Neuronal stem cell (in vitro differentiated cells): ENCODE data around the gene EPHA7.

Experiments
- DNase-seq: peaks from one replicate; pipeline ENCODE4 v3.0.0-alpha.2; 2013; ENCODE audit warnings: low spot score
- H2AFZ ChIP-seq: one replicate; pipeline ENCODE4 v1.6.1; 2013; ENCODE audit warnings: mild to moderate bottlenecking, low read length, inconsistent platforms
- H2AK5ac ChIP-seq: 2 replicates; pipeline ENCODE4 v1.6.1; 2013; ENCODE audit warnings: low read depth, mild to moderate bottlenecking, inconsistent platforms, low read length, moderate library complexity, mixed read lengths
- H2BK120ac ChIP-seq: 2 replicates; pipeline ENCODE4 v1.6.1; 2013; ENCODE audit warnings: low read depth, mild to moderate bottlenecking, inconsistent platforms, low read length, moderate library complexity, mixed read lengths
- H2BK12ac ChIP-seq: one replicate; pipeline ENCODE4 v1.6.1; 2013; ENCODE audit warnings: low read length, inconsistent platforms
- H2BK15ac ChIP-seq: 2 replicates; pipeline ENCODE4 v1.6.1; 2013; ENCODE audit warnings: mild to moderate bottlenecking, low read length, inconsistent platforms, mixed read lengths
- H2BK5ac ChIP-seq: one replicate; pipeline ENCODE4 v1.6.1; 2013; ENCODE audit warnings: inconsistent platforms, mild to moderate bottlenecking, low read length, moderate library complexity
- H3K14ac ChIP-seq: one replicate; pipeline ENCODE4 v1.6.1; 2013; ENCODE audit warnings: low read length, inconsistent platforms
- H3K18ac ChIP-seq: 2 replicates; pipeline ENCODE4 v1.6.1; 2013; ENCODE audit warnings: low read length, inconsistent platforms
- H3K23ac ChIP-seq: 2 replicates; pipeline ENCODE4 v1.6.1; 2013; ENCODE audit warnings: low read depth, mild to moderate bottlenecking, mixed read lengths, low read length, inconsistent platforms; ENCODE audit not compliant: poor library complexity
- H3K27ac ChIP-seq: replicated peaks from 3 replicates; pipeline ENCODE4 v1.5.1; 2013; ENCODE audit warnings: low read length, inconsistent platforms
- H3K27me3 ChIP-seq, 3 experiments: 2 replicates each; pipeline ENCODE4 v1.6.1; 2013; ENCODE audit warnings: low read length in 3 of 3, mild to moderate bottlenecking in 2 of 3, inconsistent platforms in 1 of 3, low read depth in 1 of 3, mixed read lengths in 1 of 3, moderate library complexity in 1 of 3; ENCODE audit not compliant: control insufficient read depth in 3 of 3, insufficient read depth in 3 of 3
- H3K36me3 ChIP-seq, 2 donors: replicated peaks in 1 of 2; 2 replicates each; pipeline ENCODE4 v1.6.1; 2013; ENCODE audit warnings: low read length in 2 of 2; ENCODE audit not compliant: control insufficient read depth in 2 of 2, insufficient read depth in 2 of 2
- H3K4ac ChIP-seq: 2 replicates; pipeline ENCODE4 v1.6.1; 2013; ENCODE audit warnings: inconsistent platforms, mild to moderate bottlenecking, low read length, moderate library complexity
- H3K4me1 ChIP-seq, 2 donors: 1 replicate in 1 of 2; 2 replicates in 1 of 2; pipeline ENCODE4 v1.6.1; 2013; ENCODE audit warnings: low read length in 2 of 2, low read depth in 1 of 2; ENCODE audit not compliant: control insufficient read depth in 2 of 2, insufficient read depth in 1 of 2
- H3K4me2 ChIP-seq: one replicate; pipeline ENCODE4 v1.6.1; 2013; ENCODE audit warnings: mild to moderate bottlenecking, low read length, inconsistent platforms; ENCODE audit not compliant: insufficient read depth, poor library complexity, severe bottlenecking
- H3K4me3 ChIP-seq, 2 donors: 2 replicates each; pipeline ENCODE4 v1.5.1; 2013; ENCODE audit warnings: low read length in 2 of 2, mild to moderate bottlenecking in 2 of 2, inconsistent platforms in 1 of 2, moderate library complexity in 1 of 2
- H3K79me1 ChIP-seq: one replicate; pipeline ENCODE4 v1.6.1; 2013; ENCODE audit warnings: low read depth, mild to moderate bottlenecking, inconsistent platforms, low read length, moderate library complexity
- H3K9ac ChIP-seq: one replicate; pipeline ENCODE4 v1.6.1; 2013; ENCODE audit warnings: mild to moderate bottlenecking, low read depth, low read length, inconsistent platforms; ENCODE audit not compliant: poor library complexity
- H3K9me3 ChIP-seq, 2 donors: replicated peaks in 1 of 2; 2 replicates each; pipeline versions ENCODE3 to v1.6.1; 2013; ENCODE audit warnings: low read length in 2 of 2, mild to moderate bottlenecking in 2 of 2, inconsistent platforms in 1 of 2, low read depth in 1 of 2, mixed read lengths in 1 of 2, moderate library complexity in 1 of 2; ENCODE audit not compliant: control insufficient read depth in 2 of 2, insufficient read depth in 1 of 2
- H4K8ac ChIP-seq: one replicate; pipeline ENCODE4 v1.6.1; 2013; ENCODE audit warnings: low read depth, mild to moderate bottlenecking, inconsistent platforms, low read length, moderate library complexity
- H4K91ac ChIP-seq: one replicate; pipeline ENCODE4 v1.6.1; 2013; ENCODE audit warnings: low read length, low read depth, mild to moderate bottlenecking, inconsistent platforms; ENCODE audit not compliant: poor library complexity
- WGBS, 2 donors: extraction: QIAGEN DNeasy Blood & Tissue Kit; methylation state at CpG; one replicate each; pipeline ENCODE4 v1.1.7; 2013; ENCODE audit warnings: missing lambda C conversion rate in 2 of 2, mixed read lengths in 1 of 2; ENCODE audit not compliant: insufficient read length in 2 of 2, insufficient replicate concordance in 1 of 2; ENCODE audit errors: extremely low coverage in 2 of 2; 5-methylcytosine and 5-hydroxymethylcytosine counted together

EPHA7 gene

DNA sequence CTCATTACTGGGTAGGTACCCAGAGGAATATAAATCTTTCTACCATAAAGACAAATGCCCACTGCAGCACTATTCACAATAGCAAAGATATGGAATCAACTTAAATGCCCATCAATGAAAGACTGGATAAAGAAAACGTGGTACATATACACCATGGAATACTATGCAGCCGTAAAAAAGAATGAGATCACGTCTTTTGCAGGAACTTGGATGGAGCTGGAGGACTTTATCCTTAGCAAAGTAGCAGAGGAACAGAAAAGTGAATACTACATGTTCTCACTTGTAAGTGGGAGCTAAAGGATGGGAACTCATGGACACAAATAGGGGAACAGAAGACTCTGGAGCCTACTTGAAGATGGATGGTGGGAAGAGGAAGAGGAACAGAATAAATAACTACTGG is 119.7 kb downstream of the EPHA7 start:
- H2BK120ac ChIP-seq: no peak overlapping the region
- H2BK12ac ChIP-seq: no peak overlapping the region
- no peak overlapping the region for H3K18ac ChIP-seq
- no peak overlapping the region for H3K14ac ChIP-seq
- H3K4me1 ChIP-seq: no peaks in the 10 kb centered on the region
- no peak overlapping the region for H3K4me2 ChIP-seq
- no peaks in the 10 kb centered on the region for H3K27me3 ChIP-seq
- H3K36me3 ChIP-seq: no peaks in the 10 kb centered on the region
- no peak overlapping the region for H3K27ac ChIP-seq
- no peak overlapping the region for H3K9ac ChIP-seq
- H2AK5ac ChIP-seq: no peak overlapping the region
- no peak overlapping the region for H4K8ac ChIP-seq
- no peak overlapping the region for H4K91ac ChIP-seq
- H2BK5ac ChIP-seq: no peak overlapping the region
- no CpG with 5 or more reads among the region's 3 CpGs for WGBS, 2 donors
- H2AFZ ChIP-seq: no peak overlapping the region
- no peak overlapping the region for H3K4me3 ChIP-seq
- H2BK15ac ChIP-seq: no peak overlapping the region
- no peaks in the 10 kb centered on the region for H3K9me3 ChIP-seq
- H3K4ac ChIP-seq: no peak overlapping the region
- no peaks in the 10 kb centered on the region for H3K79me1 ChIP-seq
- DNase-seq: no peak
- no peak overlapping the region for H3K23ac ChIP-seq

DNA sequence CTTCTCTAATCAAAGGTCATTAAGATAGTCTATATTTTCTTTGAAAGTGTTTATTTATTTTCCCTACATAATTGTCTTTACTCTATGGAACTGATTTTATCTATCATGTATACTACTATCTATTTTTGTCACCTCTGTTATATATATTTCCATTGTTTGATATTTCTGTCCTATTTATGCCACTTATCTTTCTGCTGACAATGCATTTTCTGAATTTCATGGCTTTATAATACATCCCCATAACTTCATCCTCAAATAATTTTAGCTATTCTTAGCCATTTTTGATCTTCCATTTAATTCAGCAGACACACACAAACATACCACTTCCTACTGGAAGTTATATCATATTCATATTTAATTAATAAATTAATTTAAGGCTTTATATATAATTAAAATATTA is 123.7 kb downstream of the EPHA7 start:
- Histone ChIP-seq H3K4me3 (no peak overlapping the region), H4K91ac (no peak overlapping the region), H3K4me2 (no peak overlapping the region), H3K4me1 (no peaks in the 10 kb centered on the region), H3K4ac (no peak overlapping the region), H3K23ac (no peak overlapping the region), H3K36me3 (no peaks in the 10 kb centered on the region), H2AFZ (no peak overlapping the region), H3K27ac (no peak overlapping the region), H3K79me1 (no peaks in the 10 kb centered on the region), H2BK120ac (no peak overlapping the region), H3K9ac (no peak overlapping the region), H2BK12ac (no peak overlapping the region), H3K9me3 (no peaks in the 10 kb centered on the region), H2BK15ac (no peak overlapping the region), H2AK5ac (no peak overlapping the region), H3K27me3 (no peaks in the 10 kb centered on the region), H3K14ac (no peak overlapping the region), H3K18ac (no peak overlapping the region), H4K8ac (no peak overlapping the region), H2BK5ac (no peak overlapping the region)
- DNase-seq: no peak

DNA sequence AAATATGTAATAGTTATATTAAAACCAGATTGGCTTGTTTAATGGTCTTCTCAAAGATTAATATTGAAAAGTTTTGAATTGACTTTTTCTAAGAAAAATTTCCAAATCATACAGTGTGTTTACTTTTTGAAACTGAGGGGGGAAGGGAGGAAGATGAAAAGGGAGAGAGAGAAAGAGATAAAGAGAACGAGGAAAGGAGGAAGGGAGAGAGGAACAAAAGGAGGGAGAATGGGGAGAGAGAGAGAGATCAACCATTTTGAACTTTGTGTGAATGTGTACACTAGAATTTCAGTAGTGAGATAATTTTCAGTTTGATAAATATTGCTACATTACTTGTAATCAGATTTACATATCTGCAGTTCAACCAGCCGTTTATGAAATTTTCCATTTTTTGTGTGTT is 124.5 kb downstream of the EPHA7 start:
- no peaks in the 10 kb centered on the region for H3K79me1 ChIP-seq

DNA sequence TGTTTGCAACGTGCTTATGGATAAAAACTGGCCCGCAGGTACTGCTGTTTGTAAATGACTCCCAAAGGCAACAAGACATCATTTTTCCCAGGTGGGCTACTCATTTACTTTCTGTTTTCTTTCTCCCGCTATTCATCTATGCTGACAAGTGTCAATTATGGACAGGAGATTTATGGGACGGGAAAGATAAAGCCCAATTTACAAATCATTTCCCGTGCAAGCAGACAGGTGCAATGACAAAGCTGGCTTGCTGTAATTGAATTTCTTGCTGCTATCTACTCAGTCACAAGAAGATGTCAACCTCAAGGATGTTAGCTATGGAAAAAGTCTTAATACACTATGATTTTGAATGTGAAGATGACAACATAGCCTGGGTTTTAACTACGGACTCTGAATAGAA is 125.5 kb downstream of the EPHA7 start:
- Histone ChIP-seq H3K27me3 (no peaks in the 10 kb centered on the region), H2BK12ac (no peak overlapping the region), H2AK5ac (no peak overlapping the region), H3K79me1 (no peaks in the 10 kb centered on the region), H3K23ac (no peak overlapping the region), H4K91ac (no peak overlapping the region), H2BK120ac (no peak overlapping the region), H3K14ac (no peak overlapping the region), H3K4ac (no peak overlapping the region), H3K4me3 (no peak overlapping the region), H3K9me3 (no peaks in the 10 kb centered on the region), H3K36me3 (no peaks in the 10 kb centered on the region), H3K27ac (no peak overlapping the region), H2BK15ac (no peak overlapping the region), H3K18ac (no peak overlapping the region), H3K9ac (no peak overlapping the region), H3K4me2 (no peak overlapping the region), H4K8ac (no peak overlapping the region), H2AFZ (no peak overlapping the region), H2BK5ac (no peak overlapping the region), H3K4me1 (no peaks in the 10 kb centered on the region)
- WGBS, 2 donors: no CpG with 5 or more reads among the region's 6 CpGs
- no peak for DNase-seq

More for the DNA sequence above, 124.5 kb downstream of the EPHA7 start:
- no peak overlapping the region for H4K91ac ChIP-seq
- H3K9ac ChIP-seq: no peak overlapping the region
- no peak overlapping the region for H2BK5ac ChIP-seq
- H3K18ac ChIP-seq: no peak overlapping the region
- H3K4me3 ChIP-seq: no peak overlapping the region
- no peak overlapping the region for H3K4me2 ChIP-seq
- H2BK15ac ChIP-seq: no peak overlapping the region
- no peak overlapping the region for H2BK120ac ChIP-seq
- H3K23ac ChIP-seq: no peak overlapping the region
- no peak overlapping the region for H4K8ac ChIP-seq
- no peaks in the 10 kb centered on the region for H3K4me1 ChIP-seq
- H2BK12ac ChIP-seq: no peak overlapping the region
- no peaks in the 10 kb centered on the region for H3K27me3 ChIP-seq
- no peaks in the 10 kb centered on the region for H3K36me3 ChIP-seq
- WGBS, 2 donors: no CpG with 5 or more reads among the region's 2 CpGs
- no peak overlapping the region for H3K27ac ChIP-seq
- no peak overlapping the region for H3K14ac ChIP-seq
- H2AFZ ChIP-seq: no peak overlapping the region
- no peaks in the 10 kb centered on the region for H3K9me3 ChIP-seq
- no peak overlapping the region for H3K4ac ChIP-seq
- no peak overlapping the region for H2AK5ac ChIP-seq
- DNase-seq: no peak
